HG02623 (cell line): ENCODE measurements around the gene CDK8.
"Not testable (repeated sequence)": the region's sequence is repeated elsewhere in the genome, so short reads cannot be mapped to it uniquely, and the experiment has no call there.

ENCODE experiments used
- ATAC-seq: cut with Tn5 transposase; IDR thresholded peaks from one replicate; pipeline ENCODE4 v1.9.1; 2021; ENCODE audit warnings: moderate library complexity; ENCODE audit not compliant: unreplicated experiment

The CDK8 gene

GRCh38 chr13:26310470-26310869 lies 56.5 kb downstream of the CDK8 start:
- no peak for ATAC-seq

GRCh38 chr13:26312019-26312418 lies 58.1 kb downstream of the CDK8 start:
- not testable (repeated sequence) for ATAC-seq

- not testable (repeated sequence) for ATAC-seq
These were observed 62.2 kb downstream of the CDK8 start for GRCh38 chr13:26316095-26316494.

GRCh38 chr13:26320766-26321165 lies 66.8 kb downstream of the CDK8 start:
- no peak for ATAC-seq

- no peak for ATAC-seq
These were observed 69.2 kb downstream of the CDK8 start for GRCh38 chr13:26323127-26323526.

- no peak for ATAC-seq
These were observed 69.8 kb downstream of the CDK8 start for GRCh38 chr13:26323764-26324163.

- no peak for ATAC-seq
These were observed 70.4 kb downstream of the CDK8 start for GRCh38 chr13:26324294-26324693.

GRCh38 chr13:26324867-26325266 lies 70.9 kb downstream of the CDK8 start:
- no peak for ATAC-seq

GRCh38 chr13:26325876-26326275 lies 71.9 kb downstream of the CDK8 start:
- ATAC-seq, result peak; percentile 66

GRCh38 chr13:26326562-26326961 lies 72.6 kb downstream of the CDK8 start:
- ATAC-seq, result no peak

- no peak for ATAC-seq
These were observed 74.2 kb downstream of the CDK8 start for GRCh38 chr13:26327940-26328725.

- no peak for ATAC-seq
These were observed 81.2 kb downstream of the CDK8 start for GRCh38 chr13:26335158-26335557.

GRCh38 chr13:26340807-26341206 lies 86.9 kb downstream of the CDK8 start:
- no peak for ATAC-seq

- no peak for ATAC-seq
These were observed 89.0 kb downstream of the CDK8 start for GRCh38 chr13:26342898-26343297.

GRCh38 chr13:26343816-26344215 lies 89.9 kb downstream of the CDK8 start:
- no peak for ATAC-seq

GRCh38 chr13:26344980-26345379 lies 91.1 kb downstream of the CDK8 start:
- no peak for ATAC-seq

GRCh38 chr13:26348966-26349365 lies 95.0 kb downstream of the CDK8 start:
- ATAC-seq, result no peak

- no peak for ATAC-seq
These were observed 108.3 kb downstream of the CDK8 start for GRCh38 chr13:26362261-26362660.

- no peak for ATAC-seq
These were observed 116.6 kb downstream of the CDK8 start for GRCh38 chr13:26370553-26370952.

GRCh38 chr13:26372747-26373146 lies 118.8 kb downstream of the CDK8 start:
- no peak for ATAC-seq

- ATAC-seq, result no peak
These were observed 122.5 kb downstream of the CDK8 start for GRCh38 chr13:26376430-26376829.

- ATAC-seq, result no peak
These were observed 123.1 kb downstream of the CDK8 start for GRCh38 chr13:26377038-26377437.

- no peak for ATAC-seq
These were observed 124.2 kb downstream of the CDK8 start for GRCh38 chr13:26378116-26378515.
